Stomach (tissue), 4 donors: ENCODE results near the gene TEX13B.

Source experiments
- EP300 ChIP-seq: sonication (generic); formaldehyde crosslinking; IDR thresholded peaks from one replicate; pipeline ENCODE4 v1.6.1; 2017; ENCODE audit warnings: antibody characterized with exemption
- POLR2A ChIP-seq, 4 donors: fragments of 450-650 bp; IDR thresholded peaks; one replicate each; pipeline ENCODE4 v1.6.1; 2016; ENCODE audit warnings: antibody characterized with exemption in 4 of 4, control low read depth in 2 of 4, mild to moderate bottlenecking in 1 of 4, moderate library complexity in 1 of 4
- TF ChIP-seq, protein P1 (sequence below), 7 experiments: fragments of 450-650 bp in 4 of 7; fragments of 200-600 bp in 3 of 7; sonication (generic) in 3 of 7; IDR thresholded peaks; one replicate each; pipeline ENCODE4 v1.5.1; 2016 to 2019; ENCODE audit warnings: antibody characterized with exemption in 7 of 7, control low read depth in 2 of 7, mild to moderate bottlenecking in 1 of 7

GRCh38 chrX:107971636-107972035, 10.5 kb downstream of the TEX13B start:
- TF ChIP-seq, protein P1, sequence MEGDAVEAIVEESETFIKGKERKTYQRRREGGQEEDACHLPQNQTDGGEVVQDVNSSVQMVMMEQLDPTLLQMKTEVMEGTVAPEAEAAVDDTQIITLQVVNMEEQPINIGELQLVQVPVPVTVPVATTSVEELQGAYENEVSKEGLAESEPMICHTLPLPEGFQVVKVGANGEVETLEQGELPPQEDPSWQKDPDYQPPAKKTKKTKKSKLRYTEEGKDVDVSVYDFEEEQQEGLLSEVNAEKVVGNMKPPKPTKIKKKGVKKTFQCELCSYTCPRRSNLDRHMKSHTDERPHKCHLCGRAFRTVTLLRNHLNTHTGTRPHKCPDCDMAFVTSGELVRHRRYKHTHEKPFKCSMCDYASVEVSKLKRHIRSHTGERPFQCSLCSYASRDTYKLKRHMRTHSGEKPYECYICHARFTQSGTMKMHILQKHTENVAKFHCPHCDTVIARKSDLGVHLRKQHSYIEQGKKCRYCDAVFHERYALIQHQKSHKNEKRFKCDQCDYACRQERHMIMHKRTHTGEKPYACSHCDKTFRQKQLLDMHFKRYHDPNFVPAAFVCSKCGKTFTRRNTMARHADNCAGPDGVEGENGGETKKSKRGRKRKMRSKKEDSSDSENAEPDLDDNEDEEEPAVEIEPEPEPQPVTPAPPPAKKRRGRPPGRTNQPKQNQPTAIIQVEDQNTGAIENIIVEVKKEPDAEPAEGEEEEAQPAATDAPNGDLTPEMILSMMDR (IDR thresholded peaks at IDR 0.05) = no peak
- TF ChIP-seq EP300 (no peak), POLR2A (IDR thresholded peaks at IDR 0.05) (no peak)
